ENCODE results near the gene APOC1.

GRCh38 chr19:44968670-44969069 lies 54.3 kb downstream of the APOC1 start:
- TF ChIP-seq POLR2AphosphoS5 (IDR thresholded peaks at IDR 0.05; ENCODE audit: low read depth, low read length), result no peak
- TF ChIP-seq REST (IDR thresholded peaks at IDR 0.05; ENCODE audit: insufficient read depth in 1 of 2, low read depth in 2 of 2, low read length in 2 of 2), result no peak
- TF ChIP-seq TAF1 (IDR thresholded peaks at IDR 0.05; ENCODE audit: borderline replicate concordance, insufficient read depth, low read length), result no peak

Data from PFSK-1 (cell line).